ENCODE results near the gene SLTM.

- TF ChIP-seq, protein P1, sequence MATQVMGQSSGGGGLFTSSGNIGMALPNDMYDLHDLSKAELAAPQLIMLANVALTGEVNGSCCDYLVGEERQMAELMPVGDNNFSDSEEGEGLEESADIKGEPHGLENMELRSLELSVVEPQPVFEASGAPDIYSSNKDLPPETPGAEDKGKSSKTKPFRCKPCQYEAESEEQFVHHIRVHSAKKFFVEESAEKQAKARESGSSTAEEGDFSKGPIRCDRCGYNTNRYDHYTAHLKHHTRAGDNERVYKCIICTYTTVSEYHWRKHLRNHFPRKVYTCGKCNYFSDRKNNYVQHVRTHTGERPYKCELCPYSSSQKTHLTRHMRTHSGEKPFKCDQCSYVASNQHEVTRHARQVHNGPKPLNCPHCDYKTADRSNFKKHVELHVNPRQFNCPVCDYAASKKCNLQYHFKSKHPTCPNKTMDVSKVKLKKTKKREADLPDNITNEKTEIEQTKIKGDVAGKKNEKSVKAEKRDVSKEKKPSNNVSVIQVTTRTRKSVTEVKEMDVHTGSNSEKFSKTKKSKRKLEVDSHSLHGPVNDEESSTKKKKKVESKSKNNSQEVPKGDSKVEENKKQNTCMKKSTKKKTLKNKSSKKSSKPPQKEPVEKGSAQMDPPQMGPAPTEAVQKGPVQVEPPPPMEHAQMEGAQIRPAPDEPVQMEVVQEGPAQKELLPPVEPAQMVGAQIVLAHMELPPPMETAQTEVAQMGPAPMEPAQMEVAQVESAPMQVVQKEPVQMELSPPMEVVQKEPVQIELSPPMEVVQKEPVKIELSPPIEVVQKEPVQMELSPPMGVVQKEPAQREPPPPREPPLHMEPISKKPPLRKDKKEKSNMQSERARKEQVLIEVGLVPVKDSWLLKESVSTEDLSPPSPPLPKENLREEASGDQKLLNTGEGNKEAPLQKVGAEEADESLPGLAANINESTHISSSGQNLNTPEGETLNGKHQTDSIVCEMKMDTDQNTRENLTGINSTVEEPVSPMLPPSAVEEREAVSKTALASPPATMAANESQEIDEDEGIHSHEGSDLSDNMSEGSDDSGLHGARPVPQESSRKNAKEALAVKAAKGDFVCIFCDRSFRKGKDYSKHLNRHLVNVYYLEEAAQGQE (tag by site-specific recombination; IDR thresholded peaks at IDR 0.05), result no peak
- no peak for TF ChIP-seq ZNF341 (tag by site-specific recombination; IDR thresholded peaks at IDR 0.05; ENCODE audit: low read depth)
- TF ChIP-seq ZNF398 (tag by site-specific recombination; IDR thresholded peaks at IDR 0.05), result no peak
- TF ChIP-seq KLF16 (tag by site-specific recombination; IDR thresholded peaks at IDR 0.05), result no peak
- no peak for TF ChIP-seq PBX3 (CRISPR knock-in tag; IDR thresholded peaks at IDR 0.05)
- TF ChIP-seq, protein P2, sequence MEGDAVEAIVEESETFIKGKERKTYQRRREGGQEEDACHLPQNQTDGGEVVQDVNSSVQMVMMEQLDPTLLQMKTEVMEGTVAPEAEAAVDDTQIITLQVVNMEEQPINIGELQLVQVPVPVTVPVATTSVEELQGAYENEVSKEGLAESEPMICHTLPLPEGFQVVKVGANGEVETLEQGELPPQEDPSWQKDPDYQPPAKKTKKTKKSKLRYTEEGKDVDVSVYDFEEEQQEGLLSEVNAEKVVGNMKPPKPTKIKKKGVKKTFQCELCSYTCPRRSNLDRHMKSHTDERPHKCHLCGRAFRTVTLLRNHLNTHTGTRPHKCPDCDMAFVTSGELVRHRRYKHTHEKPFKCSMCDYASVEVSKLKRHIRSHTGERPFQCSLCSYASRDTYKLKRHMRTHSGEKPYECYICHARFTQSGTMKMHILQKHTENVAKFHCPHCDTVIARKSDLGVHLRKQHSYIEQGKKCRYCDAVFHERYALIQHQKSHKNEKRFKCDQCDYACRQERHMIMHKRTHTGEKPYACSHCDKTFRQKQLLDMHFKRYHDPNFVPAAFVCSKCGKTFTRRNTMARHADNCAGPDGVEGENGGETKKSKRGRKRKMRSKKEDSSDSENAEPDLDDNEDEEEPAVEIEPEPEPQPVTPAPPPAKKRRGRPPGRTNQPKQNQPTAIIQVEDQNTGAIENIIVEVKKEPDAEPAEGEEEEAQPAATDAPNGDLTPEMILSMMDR (tag by site-specific recombination; IDR thresholded peaks at IDR 0.05), result no peak
- TF ChIP-seq ZNF664 (tag by site-specific recombination; IDR thresholded peaks at IDR 0.05), result no peak
- no peak for TF ChIP-seq BCL11B (tag by site-specific recombination; IDR thresholded peaks at IDR 0.05; ENCODE audit: low read depth)
- TF ChIP-seq PRDM1 (tag by site-specific recombination; IDR thresholded peaks at IDR 0.05), result no peak
Observed at GRCh38 chr15:58889363-58889762, 44.1 kb downstream of the SLTM start.

Measured in HEK293 (cell line).